ENCODE measurements around the gene KDM4B. TPM values are rescaled to one million over a fixed set of nuclear protein-coding genes. Genes with fewer than 3 reads are reported as not detected.

The KDM4B gene
- polyA plus RNA-seq, 3 donors: 6.4 to 22.7 (median 12.7) TPM

- peaks cover 92% of the 10 kb centered on the region for H4K20me1 ChIP-seq (ENCODE audit: insufficient read depth, low read length)
- no peak overlapping the region for H3K9ac ChIP-seq (ENCODE audit: insufficient read depth, low read length, poor library complexity, severe bottlenecking)
- no peak for TF ChIP-seq CTCF (IDR thresholded peaks at IDR 0.05)
- no peak overlapping the region for H3K4me2 ChIP-seq (replicated peaks; ENCODE audit: extremely low read depth, low read length, poor library complexity, severe bottlenecking)
- H3K27me3 Mint-ChIP-seq (ENCODE audit: low read depth in 3 of 3): peaks cover 6 to 39% (median 15%) of the 10 kb centered on the region in 3 donors
- intact Hi-C loops (cut with micrococcal nuclease): no loop called here
- peaks cover 0 to 3% (median 0%) of the 10 kb centered on the region in 7 donors for H3K9me3 Mint-ChIP-seq
- peak overlapping the region in 1 of 2 donors; percentile 15 for H3K4me3 Mint-ChIP-seq
- H3K27ac ChIP-seq (ENCODE audit: low read depth in 1 of 2, low read length in 2 of 2): peak overlapping the region in 1 of 2 donors; percentile 32
- H3K27ac Mint-ChIP-seq: peak overlapping the region in 2 of 7 donors; percentile 58 to 74
- H3K27me3 ChIP-seq (ENCODE audit: control insufficient read depth in 2 of 2, insufficient read depth in 2 of 2, low read length in 2 of 2): no peaks in the 10 kb centered on the region
- no peaks in the 10 kb centered on the region for H3K79me2 ChIP-seq (ENCODE audit: insufficient read depth, low read length)
- peaks cover 44 to 53% of the 10 kb centered on the region in 2 donors for H3K36me3 Mint-ChIP-seq
- H2AFZ ChIP-seq (ENCODE audit: insufficient read depth, low read depth, low read length, poor library complexity, severe bottlenecking): no peak overlapping the region
- H3K9me3 ChIP-seq (replicated peaks in 1 of 2; ENCODE audit: control insufficient read depth in 1 of 2, insufficient read depth in 1 of 2, low read length in 2 of 2): no peaks in the 10 kb centered on the region
- DNase-seq: peak in 1 of 3 donors; percentile 69
- H3K36me3 ChIP-seq (replicated peaks in 1 of 2; ENCODE audit: control insufficient read depth in 1 of 2, insufficient read depth in 2 of 2, low read length in 2 of 2): peaks cover 39 to 40% of the 10 kb centered on the region in 2 donors
- peaks cover 0 to 8% of the 10 kb centered on the region in 2 donors for H3K4me1 ChIP-seq (ENCODE audit: control insufficient read depth in 1 of 2, insufficient read depth in 2 of 2, low read length in 2 of 2)
- peaks cover 15% of the 10 kb centered on the region for H3K4me1 Mint-ChIP-seq
- WGBS (ENCODE audit: insufficient coverage): 61% methylated on average over 15 of the region's 27 CpGs
- H3K4me3 ChIP-seq (replicated peaks in 1 of 3; ENCODE audit: low read depth in 2 of 3, low read length in 3 of 3): no peak overlapping the region
Observed at GRCh38 chr19:5130371-5131030, 161.6 kb downstream of the KDM4B start.

- Histone ChIP-seq H3K27me3 (ENCODE audit: control insufficient read depth in 2 of 2, insufficient read depth in 2 of 2, low read length in 2 of 2) (no peaks in the 10 kb centered on the region), H3K79me2 (ENCODE audit: insufficient read depth, low read length) (no peaks in the 10 kb centered on the region), H3K36me3 (replicated peaks in 1 of 2; ENCODE audit: control insufficient read depth in 1 of 2, insufficient read depth in 2 of 2, low read length in 2 of 2) (peaks cover 45% of the 10 kb centered on the region in 2 donors), H3K9me3 (replicated peaks in 1 of 2; ENCODE audit: control insufficient read depth in 1 of 2, insufficient read depth in 1 of 2, low read length in 2 of 2) (no peaks in the 10 kb centered on the region), H4K20me1 (ENCODE audit: insufficient read depth, low read length) (peaks cover 91% of the 10 kb centered on the region), H3K27ac (ENCODE audit: low read depth in 1 of 2, low read length in 2 of 2) (peak overlapping the region in 1 of 2 donors; percentile 32), H3K4me3 (replicated peaks in 1 of 3; ENCODE audit: low read depth in 2 of 3, low read length in 3 of 3) (no peak overlapping the region), H3K9ac (ENCODE audit: insufficient read depth, low read length, poor library complexity, severe bottlenecking) (no peak overlapping the region), H3K4me2 (replicated peaks; ENCODE audit: extremely low read depth, low read length, poor library complexity, severe bottlenecking) (no peak overlapping the region), H3K4me1 (ENCODE audit: control insufficient read depth in 1 of 2, insufficient read depth in 2 of 2, low read length in 2 of 2) (peaks cover 0 to 8% of the 10 kb centered on the region in 2 donors), H2AFZ (ENCODE audit: insufficient read depth, low read depth, low read length, poor library complexity, severe bottlenecking) (no peak overlapping the region)
- peak in 1 of 3 donors; percentile 12 for DNase-seq
- 19% methylated on average over 18 of the region's 21 CpGs for WGBS (ENCODE audit: insufficient coverage)
- Mint-ChIP-seq H3K27ac (peak overlapping the region in 2 of 7 donors; percentile 18 to 74), H3K9me3 (peaks cover 0 to 3% (median 0%) of the 10 kb centered on the region in 7 donors), H3K4me1 (peaks cover 15% of the 10 kb centered on the region), H3K36me3 (peaks cover 50 to 59% of the 10 kb centered on the region in 2 donors), H3K4me3 (no peak overlapping the region), H3K27me3 (ENCODE audit: low read depth in 3 of 3) (peaks cover 4 to 39% (median 16%) of the 10 kb centered on the region in 3 donors)
- TF ChIP-seq CTCF (IDR thresholded peaks at IDR 0.05): no peak
- intact Hi-C loops (cut with micrococcal nuclease): no loop called here
Observed at GRCh38 chr19:5131031-5131505, 162.2 kb downstream of the KDM4B start.

All from CD14-positive monocyte (primary cell).